ENCODE measurements around the gene PTPRQ.
"Not testable (repeated sequence)": the region's sequence is repeated elsewhere in the genome, so short reads cannot be mapped to it uniquely, and the experiment has no call there.

Gene PTPRQ

DNA sequence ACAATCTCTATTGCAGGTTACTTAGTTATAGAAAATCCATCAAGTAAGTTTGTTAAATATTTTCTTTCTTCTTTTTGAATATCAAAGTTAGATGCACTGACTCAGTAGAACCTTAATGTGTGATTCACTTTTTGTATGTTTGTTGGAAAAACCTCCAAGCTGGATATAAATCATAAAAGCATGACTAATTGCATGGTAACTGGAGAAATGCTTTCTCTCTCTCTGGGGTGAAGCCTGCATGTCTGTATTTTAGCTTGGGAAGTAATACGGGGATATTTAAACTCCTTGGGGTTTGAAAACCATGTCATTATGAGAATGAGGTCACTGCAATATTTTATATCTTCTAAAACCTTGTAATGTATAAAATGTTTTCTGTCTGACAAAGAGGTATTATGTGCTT is 204.8 kb downstream of the PTPRQ start:
- DNase-seq (no peak), ATAC-seq (no peak)

- no peak for DNase-seq
- ATAC-seq = no peak
Measured at GRCh38 chr12:80655751-80656150, 211.7 kb downstream of the PTPRQ start.

- no peak for DNase-seq
Measured at GRCh38 chr12:80659512-80660063, 215.6 kb downstream of the PTPRQ start.

GRCh38 chr12:80662586-80662985 is 218.6 kb downstream of the PTPRQ start:
- DNase-seq (no peak), ATAC-seq (no peak)

More at GRCh38 chr12:80659512-80660063, 215.6 kb downstream of the PTPRQ start:
- ATAC-seq = no peak

DNA sequence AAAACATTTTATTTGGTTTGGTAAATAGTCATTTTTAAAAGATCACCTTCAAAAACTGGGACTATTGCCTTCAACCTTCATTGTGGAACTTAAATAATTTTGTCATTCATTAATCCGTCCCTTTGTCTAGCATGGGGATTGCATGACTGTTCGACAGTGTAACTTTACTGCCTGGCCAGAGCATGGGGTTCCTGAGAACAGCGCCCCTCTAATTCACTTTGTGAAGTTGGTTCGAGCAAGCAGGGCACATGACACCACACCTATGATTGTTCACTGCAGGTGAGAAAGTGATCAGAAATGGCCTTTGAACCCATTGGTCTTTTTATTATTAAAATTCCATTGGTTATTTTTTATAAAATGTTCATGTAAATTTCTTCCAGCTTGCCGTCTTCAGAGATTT is 226.2 kb downstream of the PTPRQ start:
- DNase-seq = no peak
- ATAC-seq = no peak

DNA sequence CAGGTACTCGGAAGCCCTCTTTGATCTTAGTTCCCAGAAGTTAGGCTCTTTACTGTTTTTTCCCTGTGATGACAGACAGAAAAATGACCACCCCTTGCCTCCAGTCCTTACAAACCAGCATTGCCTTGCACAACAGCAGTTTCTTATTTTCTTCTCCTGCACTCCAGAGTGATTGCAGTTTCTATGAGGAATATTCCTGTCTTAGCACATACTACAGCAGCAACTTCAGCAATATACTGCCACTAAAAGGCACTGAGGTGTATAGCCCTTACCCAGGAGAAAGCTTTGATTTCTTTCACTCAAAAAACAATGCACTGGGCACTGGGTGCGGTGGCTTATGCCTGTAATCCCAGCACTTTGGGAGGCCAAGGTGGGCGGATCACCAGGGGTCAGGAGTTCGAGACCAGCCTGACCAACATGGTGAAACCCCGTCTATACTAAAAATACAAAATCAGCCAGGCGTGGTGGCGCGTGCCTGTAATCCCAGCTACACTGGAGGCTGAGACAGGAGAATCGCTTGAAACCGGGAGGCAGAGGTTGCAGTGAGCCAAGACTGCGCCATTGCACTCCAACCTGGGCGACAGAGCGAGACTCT is 232.1 kb downstream of the PTPRQ start:
- not testable (repeated sequence) for DNase-seq, ATAC-seq

- DNase-seq = no peak
Measured at GRCh38 chr12:80676856-80677255, 232.8 kb downstream of the PTPRQ start.

DNA sequence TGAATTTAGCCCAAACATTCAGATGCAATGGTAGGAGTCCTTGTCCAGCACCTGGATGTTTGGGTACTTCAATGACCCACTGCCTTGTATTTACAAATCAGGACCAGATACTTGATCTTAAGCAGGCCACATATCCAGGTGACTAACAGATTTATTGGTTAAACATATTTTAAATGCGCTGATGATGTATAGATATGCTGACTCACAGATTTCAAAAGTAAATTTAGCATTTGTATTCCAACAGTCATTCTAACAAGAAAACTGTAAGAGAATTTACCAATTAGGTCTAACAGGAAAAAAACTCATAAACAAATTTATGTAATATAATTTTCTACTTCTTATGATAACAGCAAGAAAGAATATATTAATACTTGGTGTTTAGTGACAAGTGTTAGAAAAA is 234.0 kb downstream of the PTPRQ start:
- no peak for ATAC-seq
- no peak for DNase-seq

More at GRCh38 chr12:80676856-80677255, 232.8 kb downstream of the PTPRQ start:
- ATAC-seq = no peak

DNA sequence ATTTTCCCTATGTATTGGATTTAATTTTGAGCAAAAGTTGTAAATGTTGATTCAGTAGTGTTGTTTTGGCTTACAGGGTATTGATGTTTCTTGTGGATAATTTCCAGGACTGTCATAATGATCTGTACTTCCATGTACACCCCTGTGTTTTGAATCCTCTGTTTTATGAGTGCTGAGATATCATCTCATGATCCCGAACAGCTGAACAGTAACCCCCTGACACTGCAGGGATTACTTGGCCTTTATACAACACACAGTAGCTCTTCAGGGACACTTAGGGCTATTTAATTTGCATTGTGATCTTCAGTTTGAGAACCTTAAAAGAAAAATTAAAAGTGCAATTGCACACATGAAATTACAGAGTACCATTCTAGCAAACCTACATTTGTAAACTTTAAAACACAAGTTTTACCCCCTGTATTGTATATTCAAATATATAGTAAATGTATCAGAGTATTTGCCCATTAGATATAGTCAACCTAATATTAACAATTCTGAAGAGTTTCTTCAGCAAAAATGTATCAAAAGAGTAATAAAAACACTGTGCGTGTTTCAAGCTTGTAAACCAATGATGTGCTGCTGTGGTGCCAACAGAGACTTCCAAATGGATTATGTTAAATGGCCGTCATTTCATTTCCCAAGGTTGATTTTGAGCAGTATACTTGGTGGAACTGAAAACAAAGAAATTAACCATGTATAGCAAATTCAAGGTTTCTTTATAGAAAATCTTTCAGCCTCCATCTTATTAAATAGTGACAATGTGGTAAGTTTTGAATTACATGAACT is 235.5 kb downstream of the PTPRQ start:
- no peak for ATAC-seq
- no peak for DNase-seq

- ATAC-seq = no peak
Measured at GRCh38 chr12:80681287-80681686, 237.3 kb downstream of the PTPRQ start.

GRCh38 chr12:80681786-80682185 is 237.8 kb downstream of the PTPRQ start:
- ATAC-seq (no peak), DNase-seq (no peak)

More at GRCh38 chr12:80681287-80681686, 237.3 kb downstream of the PTPRQ start:
- no peak for DNase-seq

DNA sequence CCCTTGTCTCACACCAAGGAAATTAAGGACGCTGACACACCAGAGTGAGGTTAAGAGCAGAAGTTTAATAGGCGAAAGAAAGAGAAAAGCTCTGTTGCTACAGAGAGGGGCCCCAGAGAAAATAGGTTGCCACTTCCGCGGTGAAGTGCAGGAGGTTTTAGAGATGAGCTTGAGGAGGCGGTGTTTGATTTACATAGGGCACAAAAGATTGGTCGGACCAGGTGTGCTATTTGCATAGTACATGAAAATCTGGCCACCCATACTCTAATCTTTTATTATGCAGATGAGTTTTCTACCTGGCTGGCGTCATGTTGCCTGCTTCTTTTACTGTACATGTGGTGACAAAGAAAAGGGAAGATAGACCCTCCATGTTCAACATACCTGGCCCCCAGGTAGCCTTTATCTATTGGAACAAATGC is 240.1 kb downstream of the PTPRQ start:
- ATAC-seq = no peak
- no peak for DNase-seq

GRCh38 chr12:80690090-80690489 is 246.1 kb downstream of the PTPRQ start:
- DNase-seq (no peak), ATAC-seq (no peak)

DNA sequence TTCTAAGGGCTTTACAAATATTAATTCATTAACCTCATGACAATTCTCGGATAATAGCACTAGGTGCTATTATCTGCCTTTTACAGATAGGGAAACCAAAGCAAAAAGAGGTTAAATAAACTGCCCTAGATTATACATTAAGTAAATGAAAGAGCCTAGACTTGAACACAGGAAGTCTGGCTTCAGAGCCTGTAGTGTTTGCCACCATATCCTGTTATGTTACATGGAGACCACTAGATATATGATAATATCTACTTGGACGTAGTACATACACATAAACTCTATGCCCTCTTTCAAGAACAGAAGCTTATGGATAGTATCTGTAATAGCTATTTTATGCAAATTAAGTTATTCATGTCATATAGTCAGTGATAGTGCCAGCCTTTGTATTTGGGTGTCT is 246.5 kb downstream of the PTPRQ start:
- DNase-seq = no peak
- ATAC-seq = no peak

DNA sequence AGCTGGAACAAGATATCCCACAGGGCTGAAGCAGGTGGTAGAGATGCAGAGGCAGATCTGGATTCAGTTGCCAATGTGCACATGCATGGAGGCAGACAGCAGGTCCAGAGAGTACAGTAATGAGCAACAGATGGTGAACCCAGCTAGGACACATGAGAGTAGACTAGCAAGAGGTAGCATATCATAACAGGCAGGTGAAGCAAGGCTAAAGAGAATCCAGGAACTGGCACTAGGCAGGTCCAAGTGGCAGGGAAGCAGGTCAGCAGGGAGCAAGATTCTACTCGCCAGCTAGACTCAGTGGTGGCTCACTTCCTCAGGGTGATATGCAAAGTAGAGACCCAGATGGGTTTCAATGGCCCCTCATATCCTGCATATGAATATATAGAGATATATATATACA is 248.1 kb downstream of the PTPRQ start:
- ATAC-seq (no peak), DNase-seq (no peak)

DNA sequence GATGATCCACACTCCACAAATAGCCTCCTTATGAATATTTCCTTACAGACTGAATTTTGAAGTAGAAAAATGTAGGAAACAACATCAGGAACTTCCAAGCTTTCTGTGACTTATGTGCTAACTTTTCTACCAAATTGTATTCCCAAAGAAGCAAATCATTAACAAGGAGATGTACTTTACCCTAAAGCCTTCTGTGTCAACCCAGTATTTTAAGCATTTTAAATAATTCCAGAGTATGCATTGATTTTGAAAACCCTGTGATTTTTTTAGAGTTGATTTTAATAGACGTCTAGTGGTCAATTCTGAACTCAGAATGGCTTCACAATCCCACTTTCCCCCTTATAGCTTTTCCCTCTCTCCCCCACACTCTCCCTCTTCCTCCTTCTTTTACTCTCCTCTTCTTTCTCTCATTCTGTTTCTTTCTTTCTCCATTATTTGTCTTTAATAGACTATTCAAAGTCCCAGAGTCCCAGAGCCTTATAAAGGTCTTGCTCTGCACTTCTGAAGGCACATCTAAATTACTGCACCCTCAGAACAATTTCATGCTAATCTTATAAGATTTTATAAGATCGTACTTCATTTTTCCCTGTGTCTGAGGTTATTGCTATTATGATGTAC is 253.3 kb downstream of the PTPRQ start:
- DNase-seq = no peak
- no peak for ATAC-seq

DNA sequence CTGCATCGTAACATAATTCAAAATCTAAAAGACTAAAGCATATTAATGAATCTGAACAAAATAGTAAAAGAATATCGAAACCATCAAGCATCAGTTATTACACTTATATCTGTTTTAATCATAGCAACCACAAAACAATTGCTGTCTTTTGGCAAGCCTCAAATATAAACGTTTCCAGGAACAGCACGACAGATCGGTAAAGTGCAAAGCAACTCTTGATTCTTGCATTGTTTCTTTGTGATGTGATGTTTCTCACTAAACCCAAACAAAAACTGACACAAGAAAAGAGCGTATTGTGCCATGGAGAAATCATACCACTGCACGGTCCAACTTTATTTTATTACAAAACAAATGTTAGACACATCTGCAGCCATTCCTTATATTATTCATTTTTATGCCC is 254.2 kb downstream of the PTPRQ start:
- ATAC-seq (no peak), DNase-seq (no peak)

DNA sequence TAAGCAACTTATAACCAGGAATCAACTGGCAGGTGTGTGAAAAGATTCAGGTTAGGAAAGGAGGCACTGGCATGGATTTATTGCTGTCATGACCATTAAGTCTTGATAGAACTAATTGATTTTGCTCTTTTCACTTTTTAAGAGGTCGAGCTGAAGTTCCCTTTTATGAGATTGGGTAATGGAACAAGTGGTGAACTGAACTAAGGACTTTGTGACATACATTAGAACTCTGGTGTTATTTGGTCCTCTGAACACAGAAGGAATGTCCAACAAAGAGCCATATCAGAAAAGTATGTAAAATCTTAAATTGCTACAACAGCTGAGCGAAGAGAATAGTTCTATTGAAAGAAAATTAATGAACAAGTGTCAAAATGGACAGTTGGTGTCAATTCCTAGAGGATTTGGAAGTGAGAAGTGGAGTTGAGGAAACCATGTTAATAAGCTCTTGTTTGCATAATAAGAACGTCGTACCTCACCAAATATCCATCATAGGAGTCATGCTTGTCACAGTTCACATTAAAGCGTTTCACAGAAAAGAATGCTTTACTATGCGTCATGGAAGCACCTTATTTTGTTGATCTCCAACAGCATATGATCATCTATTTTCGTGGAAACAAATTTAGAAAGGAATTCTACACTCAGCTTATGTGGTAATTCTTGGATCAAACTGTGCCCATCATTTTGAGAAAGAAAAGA is 255.0 kb downstream of the PTPRQ start:
- DNase-seq (no peak), ATAC-seq (no peak)

GRCh38 chr12:80700327-80700726 is 256.3 kb downstream of the PTPRQ start:
- DNase-seq (no peak), ATAC-seq (no peak)

GRCh38 chr12:80701388-80701787 is 257.4 kb downstream of the PTPRQ start:
- DNase-seq (no peak), ATAC-seq (no peak)

DNA sequence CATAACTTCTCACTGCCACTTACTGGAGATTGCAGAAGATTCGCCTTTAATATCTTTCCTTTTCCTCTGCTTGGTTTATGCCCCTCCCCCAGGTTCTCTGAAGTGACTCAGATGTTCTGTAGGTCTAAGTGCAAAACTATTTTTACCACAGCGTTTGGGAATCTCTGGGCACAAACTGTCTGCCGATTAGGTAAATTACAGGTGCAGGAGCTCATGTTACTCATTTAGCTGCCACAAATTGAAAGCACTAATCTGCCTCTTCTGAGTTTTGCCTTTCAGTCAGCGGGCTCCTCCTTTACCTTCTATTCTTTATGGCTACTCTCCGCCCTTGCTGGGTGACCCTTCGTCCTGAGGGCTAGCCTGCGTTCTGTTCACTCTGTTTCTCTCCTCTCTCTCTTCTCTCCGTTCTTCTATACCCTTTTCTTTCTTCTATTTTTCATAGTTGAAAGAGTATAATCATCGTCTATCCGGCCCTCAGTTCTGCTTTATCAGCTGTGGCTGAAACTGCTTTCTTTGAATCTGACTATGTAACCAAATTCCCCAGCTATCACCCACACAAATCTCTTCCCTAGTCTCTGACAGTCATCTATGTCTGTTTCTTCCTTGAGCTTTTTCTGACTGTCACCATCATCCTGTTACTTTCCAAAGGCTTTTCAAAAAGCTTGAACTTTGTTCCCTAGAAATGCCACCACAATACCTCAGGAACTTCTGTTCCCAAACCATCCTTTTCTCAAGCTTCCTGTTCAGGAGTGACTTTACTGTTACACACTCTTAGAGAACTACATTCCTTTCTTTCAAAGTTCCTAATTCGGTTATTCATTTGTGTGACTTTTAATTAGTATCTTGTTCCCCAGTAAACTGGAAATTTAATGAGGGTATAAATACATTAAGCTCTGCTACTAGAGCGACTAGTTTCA is 259.1 kb downstream of the PTPRQ start:
- ATAC-seq (no peak), DNase-seq (no peak)
